ENCODE data around the gene SLCO3A1.

SLCO3A1 gene

DNA sequence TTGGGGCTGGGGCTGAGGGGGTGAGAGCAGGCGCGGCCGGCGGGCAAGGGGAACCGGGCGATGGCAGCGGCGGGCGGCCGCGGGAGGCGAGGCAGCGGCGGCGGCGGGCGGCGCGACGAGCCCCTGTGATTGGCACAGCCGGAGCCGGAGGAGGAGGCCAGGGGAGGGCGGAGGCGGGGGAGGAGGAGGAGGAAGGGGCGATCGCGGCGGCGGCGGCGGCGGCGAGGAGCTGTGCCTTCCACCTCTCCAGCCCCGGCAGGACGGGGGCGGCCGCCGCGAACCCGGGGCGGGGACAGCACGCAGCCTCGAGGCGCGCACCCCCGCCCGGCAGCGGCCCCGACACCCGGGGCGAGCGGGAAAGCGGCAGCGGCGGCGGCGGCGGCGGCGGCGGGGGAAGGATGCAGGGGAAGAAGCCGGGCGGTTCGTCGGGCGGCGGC lies at the start of gene SLCO3A1:
SLCO3A1 (plus strand) TSS at position 198 of the 437 bp plus-strand sequence.
- peaks cover 19% of the 10 kb centered on the region for H3K4me1 Mint-ChIP-seq
- H3K4me3 Mint-ChIP-seq = peak within 1 kb of the TSS; percentile 67
- no peak for DNase-seq (ENCODE audit: low spot score in 2 of 2)
- ATAC-seq (ENCODE audit: low read depth) = peak; percentile 15
- H3K9me3 Mint-ChIP-seq = peaks cover 6% of the 10 kb centered on the region
- no peaks in the 10 kb centered on the region for H3K36me3 Mint-ChIP-seq
- H3K27me3 Mint-ChIP-seq = peaks cover 28% of the 10 kb centered on the region
- H3K27ac Mint-ChIP-seq = no peak within 1 kb of the TSS

- no peak for DNase-seq (ENCODE audit: low spot score in 2 of 2)
- Mint-ChIP-seq H3K36me3 (no peaks in the 10 kb centered on the region), H3K27ac (no peak overlapping the region), H3K4me3 (no peak overlapping the region), H3K27me3 (peaks cover 1% of the 10 kb centered on the region), H3K4me1 (no peaks in the 10 kb centered on the region), H3K9me3 (peaks cover 10% of the 10 kb centered on the region)
- ATAC-seq (ENCODE audit: low read depth) = no peak
These were observed 46.4 kb upstream of the SLCO3A1 start for GRCh38 chr15:91807122-91807521.

- no peaks in the 10 kb centered on the region for H3K27me3 Mint-ChIP-seq
- H3K27ac Mint-ChIP-seq = no peak overlapping the region
- peaks cover 13% of the 10 kb centered on the region for H3K9me3 Mint-ChIP-seq
- no peak for DNase-seq (ENCODE audit: low spot score in 2 of 2)
- ATAC-seq (ENCODE audit: low read depth) = no peak
- H3K4me1 Mint-ChIP-seq = no peaks in the 10 kb centered on the region
- H3K4me3 Mint-ChIP-seq = no peak overlapping the region
- no peaks in the 10 kb centered on the region for H3K36me3 Mint-ChIP-seq
These were observed 39.6 kb upstream of the SLCO3A1 start for GRCh38 chr15:91813924-91814323.

DNA sequence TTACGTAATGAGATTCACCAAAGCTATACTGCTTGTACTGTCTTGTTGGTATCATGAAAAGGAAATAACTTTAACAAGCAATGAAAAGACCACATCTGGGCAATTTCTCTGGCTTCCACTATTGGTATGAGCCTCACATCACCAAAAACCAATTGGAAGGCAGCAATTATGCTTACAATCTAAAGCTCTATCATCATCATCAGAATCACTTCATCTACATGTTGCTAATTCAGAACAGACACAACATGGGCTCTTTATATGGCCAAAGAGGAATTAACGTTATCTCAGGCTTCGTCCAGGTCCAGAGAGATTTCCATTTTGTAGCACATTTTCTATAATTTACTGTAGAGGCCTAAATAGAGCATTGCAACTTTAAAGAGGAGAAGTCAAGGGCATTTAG lies 36.6 kb upstream of the SLCO3A1 start:
- no peak overlapping the region for H3K4me3 Mint-ChIP-seq
- H3K27me3 Mint-ChIP-seq = no peaks in the 10 kb centered on the region
- no peak for DNase-seq (ENCODE audit: low spot score in 2 of 2)
- no peaks in the 10 kb centered on the region for H3K36me3 Mint-ChIP-seq
- peaks cover 10% of the 10 kb centered on the region for H3K9me3 Mint-ChIP-seq
- no peak for ATAC-seq (ENCODE audit: low read depth)
- H3K4me1 Mint-ChIP-seq = no peaks in the 10 kb centered on the region
- H3K27ac Mint-ChIP-seq = no peak overlapping the region

- Mint-ChIP-seq H3K27me3 (peaks cover 3% of the 10 kb centered on the region), H3K4me1 (no peaks in the 10 kb centered on the region), H3K27ac (no peak overlapping the region), H3K36me3 (no peaks in the 10 kb centered on the region), H3K4me3 (no peak overlapping the region), H3K9me3 (peaks cover 5% of the 10 kb centered on the region)
- ATAC-seq (ENCODE audit: low read depth) = no peak
- no peak for DNase-seq (ENCODE audit: low spot score in 2 of 2)
These were observed 32.0 kb upstream of the SLCO3A1 start for GRCh38 chr15:91821458-91821857.

- DNase-seq (ENCODE audit: low spot score in 2 of 2) (no peak), ATAC-seq (ENCODE audit: low read depth) (no peak)
- Mint-ChIP-seq H3K9me3 (peaks cover 5% of the 10 kb centered on the region), H3K4me3 (no peak overlapping the region), H3K27me3 (peaks cover 3% of the 10 kb centered on the region), H3K36me3 (no peaks in the 10 kb centered on the region), H3K27ac (no peak overlapping the region), H3K4me1 (no peaks in the 10 kb centered on the region)
These were observed 29.3 kb upstream of the SLCO3A1 start for GRCh38 chr15:91824256-91824655.

- ATAC-seq (ENCODE audit: low read depth) = no peak
- no peak overlapping the region for H3K4me3 Mint-ChIP-seq
- H3K27ac Mint-ChIP-seq = no peak overlapping the region
- DNase-seq (ENCODE audit: low spot score in 2 of 2) = no peak
- no peaks in the 10 kb centered on the region for H3K36me3 Mint-ChIP-seq
- H3K27me3 Mint-ChIP-seq = peaks cover 3% of the 10 kb centered on the region
- no peaks in the 10 kb centered on the region for H3K4me1 Mint-ChIP-seq
- H3K9me3 Mint-ChIP-seq = peaks cover 3% of the 10 kb centered on the region
These were observed 27.1 kb upstream of the SLCO3A1 start for GRCh38 chr15:91826443-91826842.

- no peak overlapping the region for H3K27ac Mint-ChIP-seq
- peaks cover 3% of the 10 kb centered on the region for H3K27me3 Mint-ChIP-seq
- H3K36me3 Mint-ChIP-seq = no peaks in the 10 kb centered on the region
- no peak for ATAC-seq (ENCODE audit: low read depth)
- no peaks in the 10 kb centered on the region for H3K4me1 Mint-ChIP-seq
- H3K4me3 Mint-ChIP-seq = no peak overlapping the region
- peaks cover 1% of the 10 kb centered on the region for H3K9me3 Mint-ChIP-seq
- no peak for DNase-seq (ENCODE audit: low spot score in 2 of 2)
These were observed 20.5 kb upstream of the SLCO3A1 start for GRCh38 chr15:91833056-91833455.

DNA sequence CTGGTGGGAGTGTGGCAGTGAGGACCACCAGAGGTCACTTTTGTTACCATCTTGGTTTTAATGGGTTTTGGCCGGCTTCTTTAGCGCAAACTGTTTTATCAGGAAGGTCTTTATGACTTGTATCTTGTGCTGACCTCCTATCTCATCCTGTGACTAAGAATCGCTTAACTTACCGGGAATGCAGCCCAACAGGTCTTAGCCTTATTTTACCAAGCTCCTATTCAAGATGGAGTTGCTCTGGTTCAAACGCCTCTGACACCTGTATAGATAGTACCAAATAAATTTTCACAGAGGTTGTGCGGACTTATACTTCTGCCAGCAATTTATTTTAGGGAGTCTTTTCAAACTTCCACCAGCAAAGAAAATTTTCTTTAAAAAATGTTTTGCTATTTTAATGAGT lies 13.6 kb upstream of the SLCO3A1 start:
- ATAC-seq (ENCODE audit: low read depth) = no peak
- no peaks in the 10 kb centered on the region for H3K27me3 Mint-ChIP-seq
- no peak for DNase-seq (ENCODE audit: low spot score in 2 of 2)
- H3K4me3 Mint-ChIP-seq = no peak overlapping the region
- H3K9me3 Mint-ChIP-seq = no peaks in the 10 kb centered on the region
- no peaks in the 10 kb centered on the region for H3K4me1 Mint-ChIP-seq
- H3K36me3 Mint-ChIP-seq = no peaks in the 10 kb centered on the region
- no peak overlapping the region for H3K27ac Mint-ChIP-seq

- Mint-ChIP-seq H3K9me3 (no peaks in the 10 kb centered on the region), H3K27me3 (peaks cover 6% of the 10 kb centered on the region), H3K36me3 (no peaks in the 10 kb centered on the region), H3K4me3 (no peak overlapping the region), H3K4me1 (no peaks in the 10 kb centered on the region), H3K27ac (no peak overlapping the region)
- DNase-seq (ENCODE audit: low spot score in 2 of 2) (no peak), ATAC-seq (ENCODE audit: low read depth) (no peak)
These were observed 11.6 kb upstream of the SLCO3A1 start for GRCh38 chr15:91841861-91842260.

DNA sequence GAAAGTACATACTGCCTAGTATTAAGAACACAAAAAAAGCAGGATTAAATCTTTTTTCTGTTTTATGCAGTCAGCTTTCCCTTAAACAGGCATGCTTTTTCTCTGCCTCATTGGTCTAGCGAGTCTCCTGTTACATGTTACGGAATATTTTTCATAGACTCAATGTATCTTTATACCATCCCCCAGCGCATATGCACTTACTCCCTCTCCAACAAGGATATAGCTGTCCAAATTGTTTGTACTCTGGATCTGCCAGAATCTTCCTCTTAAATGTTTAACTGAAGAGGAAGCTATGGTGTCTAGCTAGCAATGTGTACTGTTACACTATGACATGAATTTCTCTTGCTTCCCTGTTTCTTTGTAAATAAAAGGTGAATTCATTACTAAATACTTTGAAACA lies 9.2 kb upstream of the SLCO3A1 start:
- H3K27ac Mint-ChIP-seq = no peak overlapping the region
- H3K4me3 Mint-ChIP-seq = no peak overlapping the region
- H3K27me3 Mint-ChIP-seq = peaks cover 11% of the 10 kb centered on the region
- H3K36me3 Mint-ChIP-seq = no peaks in the 10 kb centered on the region
- H3K4me1 Mint-ChIP-seq = no peaks in the 10 kb centered on the region
- H3K9me3 Mint-ChIP-seq = no peaks in the 10 kb centered on the region
- no peak for DNase-seq (ENCODE audit: low spot score in 2 of 2)
- ATAC-seq (ENCODE audit: low read depth) = no peak

DNA sequence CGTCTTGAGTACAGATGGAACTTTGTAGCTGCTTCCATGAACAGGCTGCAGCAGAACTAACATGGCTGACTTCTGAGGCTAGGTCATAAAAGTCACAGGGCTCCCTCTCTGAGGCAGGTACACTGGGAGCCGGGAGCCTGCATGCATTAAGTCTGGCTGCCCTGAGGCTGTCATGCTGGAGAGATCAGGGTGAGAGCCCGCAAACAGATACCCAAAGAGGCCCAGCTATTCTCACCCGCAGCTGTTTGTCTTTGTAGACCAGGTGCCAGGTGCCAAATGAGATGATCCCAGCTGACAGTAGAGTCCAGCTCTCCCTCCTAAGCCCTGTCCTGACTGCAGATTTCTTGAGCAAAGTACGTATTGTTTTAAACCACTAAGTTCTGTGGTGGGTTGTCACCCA lies 8.6 kb upstream of the SLCO3A1 start:
- DNase-seq (ENCODE audit: low spot score in 2 of 2) (no peak), ATAC-seq (ENCODE audit: low read depth) (no peak)
- H3K27ac Mint-ChIP-seq = no peak overlapping the region
- no peaks in the 10 kb centered on the region for H3K36me3 Mint-ChIP-seq
- H3K9me3 Mint-ChIP-seq = no peaks in the 10 kb centered on the region
- H3K27me3 Mint-ChIP-seq = peaks cover 13% of the 10 kb centered on the region
- H3K4me3 Mint-ChIP-seq = no peak overlapping the region
- H3K4me1 Mint-ChIP-seq = no peaks in the 10 kb centered on the region

DNA sequence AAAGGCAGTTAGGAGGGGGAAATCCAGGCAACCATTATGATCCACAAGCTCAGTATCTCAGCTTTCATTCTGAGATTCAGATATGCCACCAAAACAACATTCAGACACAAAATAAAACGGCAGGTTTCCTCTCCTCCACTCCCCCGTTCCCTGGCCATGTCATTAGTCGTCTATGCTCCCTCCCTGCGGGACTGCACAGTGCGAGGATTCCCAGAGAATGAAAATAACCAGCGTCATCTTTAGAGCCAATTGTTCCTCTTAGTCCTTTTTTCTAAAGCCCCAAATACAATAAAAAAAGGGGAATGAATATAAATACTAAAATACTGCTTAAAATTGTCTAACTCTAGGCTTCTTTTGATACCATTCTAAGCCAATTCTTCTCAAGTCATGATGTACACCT lies 7.8 kb upstream of the SLCO3A1 start:
- H3K36me3 Mint-ChIP-seq = no peaks in the 10 kb centered on the region
- DNase-seq (ENCODE audit: low spot score in 2 of 2) (no peak), ATAC-seq (ENCODE audit: low read depth) (no peak)
- H3K4me1 Mint-ChIP-seq = no peaks in the 10 kb centered on the region
- no peak overlapping the region for H3K4me3 Mint-ChIP-seq
- peaks cover 13% of the 10 kb centered on the region for H3K27me3 Mint-ChIP-seq
- no peaks in the 10 kb centered on the region for H3K9me3 Mint-ChIP-seq
- H3K27ac Mint-ChIP-seq = no peak overlapping the region

- Mint-ChIP-seq H3K27ac (no peak overlapping the region), H3K9me3 (no peaks in the 10 kb centered on the region), H3K4me1 (peaks cover 7% of the 10 kb centered on the region), H3K36me3 (no peaks in the 10 kb centered on the region), H3K27me3 (peaks cover 24% of the 10 kb centered on the region), H3K4me3 (no peak overlapping the region)
- ATAC-seq (ENCODE audit: low read depth) (no peak), DNase-seq (ENCODE audit: low spot score in 2 of 2) (no peak)
These were observed 4.3 kb upstream of the SLCO3A1 start for GRCh38 chr15:91849180-91849579.

- Mint-ChIP-seq H3K4me1 (peaks cover 7% of the 10 kb centered on the region), H3K9me3 (no peaks in the 10 kb centered on the region), H3K27ac (no peak overlapping the region), H3K4me3 (no peak overlapping the region), H3K27me3 (peaks cover 26% of the 10 kb centered on the region), H3K36me3 (no peaks in the 10 kb centered on the region)
- ATAC-seq (ENCODE audit: low read depth) (no peak), DNase-seq (ENCODE audit: low spot score in 2 of 2) (no peak)
These were observed 3.8 kb upstream of the SLCO3A1 start for GRCh38 chr15:91849749-91850161.
